ACC112 (cell line): ENCODE data around the gene ZBTB7C.

Experiments
- H2AFZ ChIP-seq: fragments of 200-600 bp; sonication (generic); one replicate; pipeline ENCODE4 v1.6.0; 2017; ENCODE audit warnings: antibody characterized with exemption, low read length; ENCODE audit not compliant: unreplicated experiment
- H3K27ac ChIP-seq: fragments of 200-600 bp; sonication (generic); 2 replicates; pipeline ENCODE4 v1.5.1; 2014; ENCODE audit warnings: low read depth, mild to moderate bottlenecking, antibody characterized with exemption, low read length, moderate library complexity
- H3K27me3 ChIP-seq: fragments of 200-600 bp; sonication (generic); 2 replicates; pipeline ENCODE4 v1.6.1; 2014; ENCODE audit warnings: mild to moderate bottlenecking, antibody characterized with exemption, low read length, moderate library complexity, mixed read lengths; ENCODE audit not compliant: insufficient read depth
- H3K36me3 ChIP-seq: fragments of 200-600 bp; sonication (generic); 2 replicates; pipeline ENCODE4 v1.6.1; 2016; ENCODE audit warnings: mild to moderate bottlenecking, antibody characterized with exemption, low read length, moderate library complexity, mixed read lengths; ENCODE audit not compliant: insufficient read depth
- H3K4me1 ChIP-seq: fragments of 200-600 bp; sonication (generic); one replicate; pipeline ENCODE4 v1.6.1; 2016; ENCODE audit warnings: low read length, mixed read lengths; ENCODE audit not compliant: insufficient read depth, unreplicated experiment, control insufficient read depth
- H3K4me3 ChIP-seq: fragments of 200-600 bp; sonication (generic); 2 replicates; pipeline ENCODE4 v1.5.1; 2014; ENCODE audit warnings: mild to moderate bottlenecking, low read depth, low read length
- H3K79me2 ChIP-seq: fragments of 200-600 bp; sonication (generic); one replicate; pipeline ENCODE4 v1.6.0; 2016; ENCODE audit warnings: low read length; ENCODE audit not compliant: control insufficient read depth, unreplicated experiment, insufficient read depth

The ZBTB7C gene

DNA sequence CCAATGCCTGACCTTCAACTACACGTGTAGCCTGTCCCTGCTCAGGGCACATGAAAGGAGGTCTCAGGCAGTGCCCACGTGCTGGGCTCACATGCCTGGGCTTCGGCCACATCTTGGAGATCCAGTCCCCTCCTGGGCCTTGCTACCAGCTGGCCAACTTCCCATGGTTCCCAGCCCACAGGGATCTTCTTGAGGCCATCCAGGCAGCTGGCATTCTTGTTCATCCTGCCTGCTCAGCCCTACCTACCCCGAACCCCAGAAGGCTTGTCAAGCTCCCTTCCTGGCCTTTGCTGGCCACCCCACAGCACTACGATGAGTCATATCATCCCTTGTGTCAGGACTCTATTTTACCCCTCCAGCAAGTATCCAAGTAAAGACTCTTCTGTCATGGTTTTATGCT lies 97.1 kb downstream of the ZBTB7C start:
- Histone ChIP-seq H3K79me2 (no peaks in the 10 kb centered on the region), H3K4me3 (no peak overlapping the region), H3K27ac (no peak overlapping the region), H3K36me3 (no peaks in the 10 kb centered on the region), H2AFZ (no peak overlapping the region), H3K27me3 (peaks cover 39% of the 10 kb centered on the region), H3K4me1 (no peaks in the 10 kb centered on the region)

GRCh38 chr18:48310999-48311398 lies 98.2 kb downstream of the ZBTB7C start:
- Histone ChIP-seq H3K79me2 (no peaks in the 10 kb centered on the region), H3K4me3 (no peak overlapping the region), H3K27me3 (peaks cover 43% of the 10 kb centered on the region), H3K4me1 (no peaks in the 10 kb centered on the region), H3K27ac (no peak overlapping the region), H3K36me3 (no peaks in the 10 kb centered on the region), H2AFZ (no peak overlapping the region)

DNA sequence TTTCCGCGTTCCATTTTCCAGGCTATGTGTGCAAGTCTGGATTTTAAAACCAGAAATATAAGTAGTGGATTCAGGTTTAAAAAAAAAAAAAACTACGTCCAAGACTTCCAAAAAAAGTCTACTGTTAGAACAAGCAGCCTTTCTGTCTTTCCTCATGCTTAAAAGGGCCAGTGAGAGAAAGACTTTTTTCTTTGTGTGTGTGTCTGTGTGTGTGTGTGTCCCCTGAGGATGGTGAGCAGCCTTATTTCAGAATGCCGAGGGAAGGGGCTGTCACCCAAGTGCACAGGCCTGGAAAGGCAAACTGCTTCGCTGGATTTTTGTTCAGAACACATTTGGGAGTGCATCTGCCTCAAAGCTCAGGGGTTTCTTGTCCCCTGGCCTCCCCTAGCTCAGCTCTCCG lies 98.8 kb downstream of the ZBTB7C start:
- H3K79me2 ChIP-seq, result no peaks in the 10 kb centered on the region
- H3K4me3 ChIP-seq, result no peak overlapping the region
- H2AFZ ChIP-seq, result no peak overlapping the region
- H3K4me1 ChIP-seq, result no peaks in the 10 kb centered on the region
- H3K27me3 ChIP-seq, result peaks cover 45% of the 10 kb centered on the region
- no peak overlapping the region for H3K27ac ChIP-seq
- no peaks in the 10 kb centered on the region for H3K36me3 ChIP-seq

- Histone ChIP-seq H3K79me2 (no peaks in the 10 kb centered on the region), H2AFZ (no peak overlapping the region), H3K4me1 (no peaks in the 10 kb centered on the region), H3K36me3 (no peaks in the 10 kb centered on the region), H3K27me3 (peaks cover 34% of the 10 kb centered on the region), H3K4me3 (no peak overlapping the region), H3K27ac (no peak overlapping the region)
These were observed 100.2 kb downstream of the ZBTB7C start for GRCh38 chr18:48308755-48309575.

GRCh38 chr18:48308027-48308635 lies 101.1 kb downstream of the ZBTB7C start:
- no peak overlapping the region for H3K27ac ChIP-seq
- H3K4me3 ChIP-seq, result no peak overlapping the region
- no peaks in the 10 kb centered on the region for H3K4me1 ChIP-seq
- H3K36me3 ChIP-seq, result no peaks in the 10 kb centered on the region
- no peaks in the 10 kb centered on the region for H3K79me2 ChIP-seq
- peaks cover 34% of the 10 kb centered on the region for H3K27me3 ChIP-seq
- no peak overlapping the region for H2AFZ ChIP-seq

DNA sequence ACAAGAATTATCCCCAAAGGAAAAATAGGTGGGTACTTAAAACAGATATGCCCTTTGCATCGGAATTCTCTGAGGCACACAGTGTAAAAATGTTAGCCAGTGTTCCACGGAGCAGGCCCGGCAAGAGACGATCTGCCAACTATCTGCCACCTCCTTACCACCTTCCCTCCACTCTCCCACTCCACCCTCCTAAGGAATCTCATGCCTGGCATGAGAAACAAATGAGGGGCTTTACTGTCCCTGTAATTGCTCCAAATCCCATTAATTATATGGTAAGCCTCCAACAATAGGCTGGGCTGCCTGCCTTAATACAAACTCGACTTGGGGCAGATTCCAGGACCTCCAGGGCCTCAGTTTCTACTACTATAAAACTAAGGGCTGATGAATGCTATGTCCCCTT lies 102.3 kb downstream of the ZBTB7C start:
- Histone ChIP-seq H3K27ac (no peak overlapping the region), H3K4me1 (no peaks in the 10 kb centered on the region), H3K36me3 (no peaks in the 10 kb centered on the region), H2AFZ (no peak overlapping the region), H3K4me3 (no peak overlapping the region), H3K27me3 (peaks cover 25% of the 10 kb centered on the region), H3K79me2 (no peaks in the 10 kb centered on the region)

GRCh38 chr18:48304906-48305693 lies 104.1 kb downstream of the ZBTB7C start:
- Histone ChIP-seq H3K27me3 (peaks cover 13% of the 10 kb centered on the region), H3K4me3 (no peak overlapping the region), H3K36me3 (no peaks in the 10 kb centered on the region), H3K4me1 (no peaks in the 10 kb centered on the region), H3K79me2 (no peaks in the 10 kb centered on the region), H3K27ac (no peak overlapping the region), H2AFZ (no peak overlapping the region)

- no peak overlapping the region for H2AFZ ChIP-seq
- no peaks in the 10 kb centered on the region for H3K4me1 ChIP-seq
- H3K27me3 ChIP-seq, result peaks cover 18% of the 10 kb centered on the region
- no peak overlapping the region for H3K27ac ChIP-seq
- no peaks in the 10 kb centered on the region for H3K79me2 ChIP-seq
- H3K36me3 ChIP-seq, result no peaks in the 10 kb centered on the region
- no peak overlapping the region for H3K4me3 ChIP-seq
These were observed 105.3 kb downstream of the ZBTB7C start for GRCh38 chr18:48303883-48304282.

- Histone ChIP-seq H3K36me3 (no peaks in the 10 kb centered on the region), H2AFZ (no peak overlapping the region), H3K4me1 (no peaks in the 10 kb centered on the region), H3K79me2 (no peaks in the 10 kb centered on the region), H3K27ac (no peak overlapping the region), H3K4me3 (no peak overlapping the region), H3K27me3 (peaks cover 18% of the 10 kb centered on the region)
These were observed 106.4 kb downstream of the ZBTB7C start for GRCh38 chr18:48302736-48303135.

GRCh38 chr18:48300463-48300961 lies 108.7 kb downstream of the ZBTB7C start:
- no peak overlapping the region for H2AFZ ChIP-seq
- no peaks in the 10 kb centered on the region for H3K4me1 ChIP-seq
- H3K36me3 ChIP-seq, result no peaks in the 10 kb centered on the region
- H3K4me3 ChIP-seq, result no peak overlapping the region
- no peak overlapping the region for H3K27ac ChIP-seq
- H3K79me2 ChIP-seq, result no peaks in the 10 kb centered on the region
- H3K27me3 ChIP-seq, result peaks cover 10% of the 10 kb centered on the region
